ENCODE results near the gene ADAMTSL5. TPM values are rescaled to one million over a fixed set of nuclear protein-coding genes. Genes with fewer than 3 reads are reported as not detected.
"Not testable (repeated sequence)": the region's sequence is repeated elsewhere in the genome, so short reads cannot be mapped to it uniquely, and the experiment has no call there.

The ADAMTSL5 gene
- total RNA-seq, 2 donors from 2014 or later, result 3.0 to 3.9 TPM

DNA sequence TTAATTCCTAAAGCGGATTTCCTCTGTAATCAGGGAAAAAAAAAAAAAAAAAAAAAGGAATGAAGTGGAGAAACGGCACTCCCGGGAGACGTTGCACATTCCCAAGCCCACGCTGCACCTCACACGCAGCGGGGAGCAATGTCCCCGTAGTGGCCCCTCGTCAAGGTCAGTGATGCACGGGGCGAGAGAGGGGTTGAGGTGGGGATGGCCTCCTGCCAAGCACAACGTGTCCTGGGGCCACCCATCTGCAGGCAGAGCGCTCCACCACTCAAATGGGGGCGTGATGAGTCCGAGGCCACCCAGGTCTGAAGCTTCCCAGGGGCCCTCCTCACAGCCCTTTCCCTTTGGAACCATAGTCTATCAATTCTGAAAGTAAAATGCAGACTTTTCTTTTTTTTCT, 26.2 kb upstream of the ADAMTSL5 start:
- Mint-ChIP-seq H3K4me3 (no peak overlapping the region), H3K27ac (no peak overlapping the region), H3K36me3 (ENCODE audit: low read depth) (no peaks in the 10 kb centered on the region), H3K4me1 (no peaks in the 10 kb centered on the region), H3K27me3 (peaks cover 17% of the 10 kb centered on the region), H3K9me3 (no peaks in the 10 kb centered on the region)
- ATAC-seq (replicated peaks), result no peak

DNA sequence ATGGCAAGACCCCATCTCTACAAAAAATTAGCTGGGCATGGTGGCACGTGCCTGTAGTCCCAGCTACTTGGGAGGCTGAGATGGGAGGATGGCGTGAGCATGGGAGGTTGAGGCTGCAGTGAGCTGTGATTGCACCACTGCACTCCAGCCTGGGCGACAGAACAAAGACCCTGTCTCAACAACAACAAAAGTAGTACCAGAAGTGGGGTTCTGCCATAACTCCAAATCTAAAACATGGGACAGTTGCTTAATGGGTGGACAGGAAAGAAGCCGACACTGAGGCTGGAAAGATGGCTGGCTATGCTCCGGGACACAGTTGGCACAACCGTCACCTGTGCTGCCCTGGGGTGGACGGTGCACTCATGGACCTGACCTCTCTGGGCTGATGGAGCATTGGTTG, 22.9 kb upstream of the ADAMTSL5 start:
- H3K9me3 Mint-ChIP-seq; H3K4me1 Mint-ChIP-seq; H3K27ac Mint-ChIP-seq; H3K4me3 Mint-ChIP-seq; ATAC-seq (replicated peaks); H3K36me3 Mint-ChIP-seq (ENCODE audit: low read depth): not testable (repeated sequence)
- H3K27me3 Mint-ChIP-seq, result peaks cover 14% of the 10 kb centered on the region

DNA sequence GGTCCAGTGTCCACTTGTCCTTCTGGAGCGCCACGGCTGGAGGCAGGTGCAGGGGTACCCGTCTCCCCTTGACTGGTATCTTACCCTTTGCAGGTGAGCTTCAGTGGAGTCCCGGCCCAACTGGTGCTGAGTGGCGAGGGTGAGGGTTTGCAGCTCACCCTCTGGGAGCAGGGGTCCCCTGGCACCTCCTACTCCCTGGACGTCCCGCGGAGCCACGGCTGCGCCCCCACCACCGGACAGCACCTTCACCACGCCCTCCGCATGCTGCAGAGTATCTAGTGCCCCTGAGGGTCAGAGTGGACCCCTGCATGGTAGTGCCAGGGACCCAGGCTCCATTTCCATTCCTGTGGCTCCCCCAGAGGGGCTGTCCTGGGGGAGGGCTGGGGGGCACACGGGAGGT, 22.2 kb upstream of the ADAMTSL5 start:
- Mint-ChIP-seq H3K4me1 (no peaks in the 10 kb centered on the region), H3K27me3 (peaks cover 12% of the 10 kb centered on the region), H3K4me3 (no peak overlapping the region), H3K36me3 (ENCODE audit: low read depth) (no peaks in the 10 kb centered on the region), H3K27ac (no peak overlapping the region), H3K9me3 (no peaks in the 10 kb centered on the region)
- no peak for ATAC-seq (replicated peaks)

DNA sequence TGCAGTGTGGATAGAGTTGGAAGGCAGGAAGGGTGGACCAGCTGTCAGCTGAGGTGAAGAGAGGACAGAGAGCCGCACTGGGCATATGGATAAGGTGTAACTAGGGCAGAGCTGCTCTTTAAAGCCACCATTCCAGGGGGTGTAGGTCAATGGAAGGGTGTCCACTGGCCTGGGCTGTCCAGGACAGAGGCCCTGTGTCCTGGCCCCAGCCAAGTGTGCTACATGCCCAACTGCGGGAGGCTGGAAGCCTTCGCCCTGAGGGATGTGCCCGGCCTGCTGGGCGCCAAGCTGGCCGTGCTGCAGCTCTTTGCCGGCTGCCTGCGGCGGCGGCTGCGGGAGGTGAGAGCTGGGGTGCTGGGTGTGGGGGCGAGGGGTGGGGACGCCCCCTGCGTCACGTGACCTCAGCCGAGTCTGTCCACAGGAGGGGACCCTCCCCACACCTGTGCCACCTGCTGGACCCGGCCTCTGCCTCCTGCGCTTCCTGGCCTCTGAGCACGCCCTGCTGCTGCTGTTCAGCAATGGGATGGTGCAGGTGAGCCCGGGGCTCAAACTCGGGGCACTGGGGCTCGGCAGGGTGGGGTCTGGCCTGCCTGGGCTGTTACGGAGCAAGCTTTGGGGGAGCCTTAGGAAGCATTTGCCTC, 20.8 kb upstream of the ADAMTSL5 start:
- peaks cover 13% of the 10 kb centered on the region for H3K27me3 Mint-ChIP-seq
- H3K27ac Mint-ChIP-seq, result no peak overlapping the region
- no peak for ATAC-seq (replicated peaks)
- no peak overlapping the region for H3K4me3 Mint-ChIP-seq
- no peaks in the 10 kb centered on the region for H3K36me3 Mint-ChIP-seq (ENCODE audit: low read depth)
- no peaks in the 10 kb centered on the region for H3K4me1 Mint-ChIP-seq
- H3K9me3 Mint-ChIP-seq, result no peaks in the 10 kb centered on the region

DNA sequence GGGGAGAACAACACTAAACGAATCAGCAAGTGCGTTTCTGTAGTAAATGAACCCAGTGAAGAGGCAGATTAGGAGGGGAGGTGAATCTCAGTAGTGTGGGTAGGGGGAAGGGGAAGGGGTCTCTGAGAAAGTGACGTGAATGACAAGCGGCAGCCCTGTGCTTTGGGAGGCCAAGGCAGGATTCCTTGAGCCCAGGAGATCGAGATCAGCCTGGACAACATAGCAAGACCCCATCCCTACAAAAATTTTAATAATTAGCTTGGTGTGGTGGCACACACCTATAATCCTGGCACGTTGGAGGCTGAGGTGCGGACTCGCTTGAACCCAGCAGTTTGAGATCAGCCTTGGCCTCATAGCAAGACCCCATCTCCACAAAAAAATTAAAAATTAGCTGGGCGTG, 19.2 kb upstream of the ADAMTSL5 start:
- ATAC-seq (replicated peaks), result no peak
- H3K27me3 Mint-ChIP-seq, result peaks cover 13% of the 10 kb centered on the region

DNA sequence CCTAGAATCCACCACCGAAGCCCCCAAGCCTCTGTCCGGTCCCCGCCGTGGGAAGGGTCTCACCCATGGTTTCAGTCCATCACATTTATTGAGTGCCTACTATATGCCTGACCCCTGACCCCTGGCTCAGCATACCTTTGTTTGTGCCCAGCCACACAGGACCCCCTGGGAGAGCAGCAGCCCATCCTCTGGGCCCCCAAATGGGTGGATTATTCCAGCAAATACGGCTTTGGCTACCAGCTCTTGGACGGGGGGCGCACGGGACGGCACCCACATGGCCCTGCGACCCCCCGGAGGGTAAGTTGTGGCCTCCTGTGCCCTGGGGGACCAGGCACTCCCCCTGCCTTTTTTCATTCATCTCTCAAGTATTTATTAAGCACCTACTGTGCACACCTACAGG, 18.8 kb upstream of the ADAMTSL5 start:
- H3K4me1 Mint-ChIP-seq, result no peaks in the 10 kb centered on the region
- no peak for ATAC-seq (replicated peaks)
- H3K4me3 Mint-ChIP-seq, result no peak overlapping the region
- no peaks in the 10 kb centered on the region for H3K36me3 Mint-ChIP-seq (ENCODE audit: low read depth)
- H3K9me3 Mint-ChIP-seq, result no peaks in the 10 kb centered on the region
- peaks cover 13% of the 10 kb centered on the region for H3K27me3 Mint-ChIP-seq
- H3K27ac Mint-ChIP-seq, result no peak overlapping the region

More for the DNA sequence above, 19.2 kb upstream of the ADAMTSL5 start:
- Mint-ChIP-seq H3K36me3 (ENCODE audit: low read depth) (no peaks in the 10 kb centered on the region), H3K4me3 (no peak overlapping the region), H3K4me1 (no peaks in the 10 kb centered on the region), H3K9me3 (no peaks in the 10 kb centered on the region), H3K27ac (no peak overlapping the region)

DNA sequence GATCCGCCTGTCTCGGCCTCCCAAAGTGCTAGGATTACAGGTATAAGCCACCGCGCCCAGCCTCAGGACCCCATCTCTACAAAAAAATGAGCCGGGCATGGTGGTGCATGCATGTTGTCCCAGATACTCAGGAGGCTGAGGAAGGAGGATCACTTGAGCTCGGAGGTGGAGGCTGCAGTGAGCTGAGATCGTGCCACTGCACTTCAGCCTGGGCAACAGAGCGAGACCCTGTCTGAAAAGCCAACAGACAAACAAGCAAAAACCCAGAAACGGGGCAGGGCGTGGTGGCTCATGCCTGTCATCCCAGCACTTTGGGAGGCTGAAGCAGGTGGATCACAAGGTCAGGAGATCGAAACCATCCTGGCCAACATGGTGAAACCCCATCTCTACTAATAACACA, 18.0 kb upstream of the ADAMTSL5 start:
- H3K9me3 Mint-ChIP-seq; H3K27ac Mint-ChIP-seq; H3K4me3 Mint-ChIP-seq; H3K4me1 Mint-ChIP-seq; H3K36me3 Mint-ChIP-seq (ENCODE audit: low read depth); ATAC-seq (replicated peaks): not testable (repeated sequence)
- H3K27me3 Mint-ChIP-seq, result peaks cover 19% of the 10 kb centered on the region

DNA sequence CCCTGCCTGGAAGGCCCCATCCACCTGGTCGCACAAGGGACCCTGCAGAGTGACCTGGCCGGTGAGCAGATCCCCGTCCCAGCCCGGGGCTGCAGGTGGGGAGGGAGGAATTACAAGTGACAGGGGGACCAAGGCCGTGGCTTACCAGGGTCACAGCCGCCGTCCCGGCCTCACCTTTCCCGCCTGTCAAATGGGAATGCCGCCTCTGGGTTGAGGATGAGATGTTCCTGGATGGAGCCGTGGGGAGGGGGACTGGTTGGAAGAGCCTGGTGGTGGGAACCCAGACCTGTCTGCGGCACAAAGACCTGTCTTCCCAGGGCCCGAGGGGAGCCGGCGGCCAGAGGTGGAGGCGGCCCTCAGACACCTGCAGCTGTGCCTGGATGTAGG, 16.6 kb upstream of the ADAMTSL5 start:
- no peaks in the 10 kb centered on the region for H3K9me3 Mint-ChIP-seq
- no peak overlapping the region for H3K27ac Mint-ChIP-seq
- ATAC-seq (replicated peaks), result no peak
- H3K4me1 Mint-ChIP-seq, result peaks cover 5% of the 10 kb centered on the region
- H3K36me3 Mint-ChIP-seq (ENCODE audit: low read depth), result no peaks in the 10 kb centered on the region
- peaks cover 25% of the 10 kb centered on the region for H3K27me3 Mint-ChIP-seq
- H3K4me3 Mint-ChIP-seq, result no peak overlapping the region

DNA sequence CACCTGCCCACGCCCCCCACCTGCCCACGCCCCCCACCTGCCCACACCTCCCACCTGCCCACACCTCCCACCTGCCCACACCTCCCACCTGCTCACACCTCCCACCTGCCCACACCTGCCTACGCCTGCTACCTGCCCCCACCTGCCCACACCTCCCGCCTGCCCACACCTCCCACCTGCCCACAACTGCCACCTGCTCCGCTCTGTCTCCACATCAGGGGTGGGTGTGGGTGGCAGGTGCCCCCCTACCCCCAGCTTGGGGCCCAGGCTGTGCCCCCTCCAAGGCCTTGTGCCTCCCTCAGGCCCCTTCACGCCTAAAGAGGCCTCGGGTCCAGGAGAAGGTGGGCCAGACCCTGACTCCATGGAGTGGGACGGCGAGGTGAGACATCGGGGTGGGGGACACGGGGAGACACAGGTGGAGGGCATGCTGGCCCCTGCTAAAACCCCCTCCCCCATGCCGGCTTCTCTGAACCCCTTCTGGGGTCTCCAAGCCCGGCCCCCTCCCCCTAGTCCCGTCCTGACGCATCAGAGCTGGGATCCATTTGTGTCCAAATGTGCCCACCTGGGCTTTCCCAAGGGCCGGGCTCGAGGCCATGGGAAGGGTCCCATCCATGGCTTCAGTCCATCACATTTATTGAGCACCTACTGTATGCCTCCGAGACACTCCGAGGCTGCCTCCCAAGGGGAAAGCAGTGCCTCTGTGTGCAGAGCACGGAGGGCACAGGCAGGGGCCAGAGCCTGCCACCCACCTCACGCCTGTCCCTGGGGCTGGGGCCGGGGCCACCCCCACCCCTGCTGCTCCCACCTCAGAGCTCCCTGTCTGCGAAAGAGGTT, 16.0 kb upstream of the ADAMTSL5 start:
- Mint-ChIP-seq H3K4me1 (peaks cover 6% of the 10 kb centered on the region), H3K4me3 (no peak overlapping the region), H3K9me3 (no peaks in the 10 kb centered on the region)

DNA sequence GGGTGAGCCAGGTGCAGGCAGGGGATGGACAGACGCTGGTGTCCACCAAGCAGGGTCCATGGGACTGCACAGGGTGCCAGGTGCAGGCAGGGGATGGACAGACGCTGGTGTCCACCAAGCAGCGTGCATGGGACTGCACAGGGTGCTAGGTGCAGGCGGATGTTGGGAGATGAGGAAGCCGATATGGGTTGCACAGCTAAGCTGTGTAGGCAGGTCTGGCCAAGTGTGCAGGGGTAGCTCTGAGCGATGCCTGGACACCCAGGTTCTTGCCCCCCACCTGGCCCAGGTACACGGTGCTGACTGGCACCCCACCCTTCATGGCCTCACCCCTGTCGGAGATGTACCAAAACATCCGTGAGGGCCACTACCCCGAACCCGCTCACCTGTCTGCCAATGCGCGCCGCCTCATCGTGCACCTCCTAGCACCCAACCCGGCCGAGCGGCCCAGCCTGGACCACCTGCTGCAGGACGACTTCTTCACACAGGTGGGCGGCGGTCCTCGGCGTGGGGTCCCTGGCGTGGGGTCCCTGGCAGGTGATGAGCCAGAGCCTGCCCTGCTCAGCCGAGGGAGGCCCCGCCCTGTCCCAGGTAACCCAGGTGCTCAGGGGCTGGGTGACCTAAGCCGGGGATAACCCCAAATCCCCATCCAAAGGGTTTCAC, 15.0 kb upstream of the ADAMTSL5 start:
- Mint-ChIP-seq H3K27me3 (peaks cover 24% of the 10 kb centered on the region), H3K36me3 (ENCODE audit: low read depth) (no peaks in the 10 kb centered on the region), H3K9me3 (no peaks in the 10 kb centered on the region), H3K27ac (no peak overlapping the region), H3K4me3 (no peak overlapping the region), H3K4me1 (peaks cover 6% of the 10 kb centered on the region)
- ATAC-seq (replicated peaks), result no peak

More for the DNA sequence above, 16.0 kb upstream of the ADAMTSL5 start:
- Mint-ChIP-seq H3K27ac (no peak overlapping the region), H3K27me3 (peaks cover 27% of the 10 kb centered on the region), H3K36me3 (ENCODE audit: low read depth) (no peaks in the 10 kb centered on the region)
- ATAC-seq (replicated peaks), result no peak

DNA sequence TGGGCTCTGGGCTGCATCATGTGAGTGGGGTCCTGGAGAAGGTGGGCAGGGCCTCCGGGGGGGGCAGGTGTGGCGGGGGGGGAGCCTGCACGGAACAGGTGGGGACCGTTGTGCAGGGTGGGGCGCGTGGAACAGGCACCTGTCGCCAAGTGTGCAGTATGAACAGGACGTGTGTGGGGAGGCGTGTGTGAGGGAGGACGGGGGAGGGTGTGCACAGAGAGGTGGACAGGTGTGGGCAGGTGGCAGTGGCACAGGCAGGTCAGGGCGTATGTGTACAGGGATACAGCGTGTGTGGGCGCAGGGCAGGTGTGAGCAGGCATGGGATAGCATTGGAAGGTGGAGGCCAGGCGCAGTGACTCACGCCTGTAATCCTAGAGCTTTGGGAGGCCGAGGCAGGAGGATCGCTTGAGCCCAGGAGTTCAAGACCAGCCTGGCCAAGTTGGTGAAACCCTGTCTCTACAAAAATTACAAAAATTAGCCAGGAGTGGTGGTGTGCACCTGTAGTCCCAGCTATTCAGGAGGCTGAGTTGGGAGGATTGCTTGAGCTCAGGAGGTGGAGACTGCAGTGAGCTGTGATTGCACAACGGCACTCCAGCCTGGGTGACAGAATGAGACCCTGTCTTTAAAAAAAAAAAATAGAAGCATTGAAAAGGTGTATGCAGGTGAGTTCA, 14.3 kb upstream of the ADAMTSL5 start:
- ATAC-seq (replicated peaks), result no peak
- no peaks in the 10 kb centered on the region for H3K36me3 Mint-ChIP-seq (ENCODE audit: low read depth)
- peaks cover 6% of the 10 kb centered on the region for H3K4me1 Mint-ChIP-seq
- H3K27ac Mint-ChIP-seq, result no peak overlapping the region
- H3K4me3 Mint-ChIP-seq, result no peak overlapping the region
- H3K9me3 Mint-ChIP-seq, result no peaks in the 10 kb centered on the region
- peaks cover 24% of the 10 kb centered on the region for H3K27me3 Mint-ChIP-seq

DNA sequence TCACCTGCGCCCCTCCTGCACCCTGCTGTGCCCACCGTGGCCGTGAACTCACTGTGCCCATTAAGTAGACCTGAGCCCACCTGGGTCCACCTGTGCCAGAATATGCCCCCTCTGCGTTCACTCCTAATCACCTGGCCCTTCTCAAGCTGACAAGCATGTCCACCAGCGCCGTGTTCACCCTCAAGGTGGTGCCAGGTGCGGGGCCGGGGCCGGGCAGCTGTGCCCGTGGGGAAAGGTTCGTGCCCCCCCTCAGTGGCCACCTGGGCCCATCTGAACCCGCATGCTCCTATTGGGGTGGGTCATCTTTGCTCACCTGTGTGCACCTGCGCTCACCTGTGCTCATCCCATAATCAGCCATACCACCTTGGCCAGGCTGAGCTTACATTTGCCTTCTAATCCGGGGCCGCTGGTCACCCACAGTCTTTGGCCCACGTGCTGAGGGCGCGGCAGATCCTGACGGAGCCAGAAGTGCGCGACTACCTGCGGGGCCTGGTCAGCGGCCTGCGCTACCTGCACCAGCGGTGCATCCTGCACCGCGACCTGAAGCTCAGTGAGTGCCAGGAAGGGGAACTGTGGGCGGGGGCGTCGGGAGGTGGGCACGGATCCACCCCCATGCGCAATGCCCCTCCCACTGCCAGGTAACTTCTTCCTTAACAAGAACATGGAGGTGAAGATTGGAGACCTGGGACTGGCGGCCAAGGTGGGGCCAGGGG, 13.4 kb upstream of the ADAMTSL5 start:
- ATAC-seq (replicated peaks), result no peak
- Mint-ChIP-seq H3K36me3 (ENCODE audit: low read depth) (no peaks in the 10 kb centered on the region), H3K9me3 (no peaks in the 10 kb centered on the region), H3K27me3 (peaks cover 21% of the 10 kb centered on the region), H3K4me3 (no peak overlapping the region), H3K4me1 (peaks cover 6% of the 10 kb centered on the region), H3K27ac (no peak overlapping the region)

DNA sequence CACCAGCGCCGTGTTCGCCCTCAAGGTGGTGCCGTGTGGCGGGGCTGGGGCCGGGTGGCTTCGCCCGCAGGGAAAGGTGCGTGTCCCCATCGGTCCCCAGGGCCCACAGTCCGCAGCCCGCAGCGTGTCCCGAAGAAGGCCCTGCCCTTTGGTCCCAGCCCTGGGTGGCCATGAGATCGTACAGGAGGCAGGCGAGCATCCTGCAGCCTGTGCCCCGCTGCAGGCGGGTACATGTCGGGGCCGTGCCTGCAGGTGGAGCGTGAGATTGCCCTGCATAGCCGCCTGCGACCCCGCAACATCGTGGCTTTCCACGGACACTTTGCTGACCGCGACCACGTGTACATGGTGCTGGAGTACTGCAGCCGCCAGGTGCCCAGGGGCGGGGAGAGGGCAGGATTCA, 12.5 kb upstream of the ADAMTSL5 start:
- Mint-ChIP-seq H3K9me3 (no peaks in the 10 kb centered on the region), H3K27ac (no peak overlapping the region), H3K27me3 (peaks cover 21% of the 10 kb centered on the region), H3K4me1 (peaks cover 6% of the 10 kb centered on the region), H3K36me3 (ENCODE audit: low read depth) (no peaks in the 10 kb centered on the region), H3K4me3 (no peak overlapping the region)
- no peak for ATAC-seq (replicated peaks)

DNA sequence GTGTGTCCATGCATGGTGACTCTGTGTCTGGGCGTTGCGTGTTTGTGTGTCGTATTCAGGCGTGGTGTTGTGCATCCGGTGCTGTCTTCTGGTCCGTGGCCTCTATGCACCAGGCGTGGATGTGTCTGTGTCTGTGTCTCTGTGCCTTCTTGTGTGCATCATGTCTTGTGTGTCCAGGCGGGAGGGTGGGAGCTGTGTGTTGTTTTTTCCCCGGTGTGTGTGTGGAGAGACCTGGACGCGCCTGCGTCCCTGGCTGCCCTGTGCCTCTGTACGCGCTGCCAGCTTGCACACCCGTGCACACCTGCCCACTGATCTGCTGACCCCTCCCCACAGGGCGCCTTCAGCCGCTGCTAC, 12.1 kb upstream of the ADAMTSL5 start:
- Mint-ChIP-seq H3K27me3 (peaks cover 18% of the 10 kb centered on the region), H3K4me3 (no peak overlapping the region), H3K4me1 (peaks cover 6% of the 10 kb centered on the region), H3K36me3 (ENCODE audit: low read depth) (no peaks in the 10 kb centered on the region), H3K27ac (no peak overlapping the region), H3K9me3 (no peaks in the 10 kb centered on the region)
- no peak for ATAC-seq (replicated peaks)
